Keratinocyte (primary cell): ENCODE data around the gene SRL. TPM values are rescaled to one million over a fixed set of nuclear protein-coding genes. Genes with fewer than 3 reads are reported as not detected.

Experiments
- DNase-seq: peaks from one replicate; pipeline ENCODE4 v3.0.0-alpha.2; 2011; ENCODE audit warnings: low read depth, missing footprints, low spot score
- FAIRE-seq: peaks from 2 replicates; lab custom pipeline; 2011; peaks lifted over from hg19 to GRCh38; lab: Jason Lieb, UNC
- H2AFZ ChIP-seq: 2 replicates; pipeline ENCODE4 v1.6.0; 2012; ENCODE audit warnings: low read length, control low read depth, inconsistent platforms; ENCODE audit not compliant: control insufficient read depth
- H3K27ac ChIP-seq: 2 replicates; pipeline ENCODE4 v1.5.1; 2011; ENCODE audit warnings: low read length; ENCODE audit not compliant: control insufficient read depth, insufficient read depth
- H3K27me3 ChIP-seq: 3 replicates; pipeline ENCODE4 v1.6.0; 2011; ENCODE audit warnings: low read length; ENCODE audit not compliant: control insufficient read depth, insufficient read depth; ENCODE audit errors: extremely low read depth
- H3K36me3 ChIP-seq, 2 experiments: 2 replicates in 1 of 2; 3 replicates in 1 of 2; pipeline ENCODE4 v1.5.1; 2011; ENCODE audit warnings: low read length in 2 of 2, mild to moderate bottlenecking in 1 of 2; ENCODE audit not compliant: control insufficient read depth in 2 of 2, insufficient read depth in 2 of 2; ENCODE audit errors: extremely low read depth in 1 of 2
- H3K4me1 ChIP-seq: 3 replicates; pipeline ENCODE4 v1.5.1; 2011; ENCODE audit warnings: low read length; ENCODE audit not compliant: control insufficient read depth, insufficient read depth; ENCODE audit errors: extremely low read depth
- H3K4me2 ChIP-seq: 3 replicates; pipeline ENCODE4 v1.6.0; 2011; ENCODE audit warnings: low read depth, low read length; ENCODE audit not compliant: control insufficient read depth, insufficient read depth; ENCODE audit errors: extremely low read depth
- H3K4me3 ChIP-seq, 3 experiments: fragments of 200-600 bp in 1 of 3; sonication (generic) in 1 of 3; 2 replicates in 2 of 3; 3 replicates in 1 of 3; pipeline ENCODE4 v1.5.1; 2011 to 2016; ENCODE audit warnings: low read length in 3 of 3, mild to moderate bottlenecking in 3 of 3, control low read depth in 2 of 3, inconsistent platforms in 1 of 3, low read depth in 1 of 3, mixed read lengths in 1 of 3, mixed run types in 1 of 3, moderate library complexity in 1 of 3; ENCODE audit not compliant: control insufficient read depth in 2 of 3, insufficient read depth in 2 of 3; ENCODE audit errors: extremely low read depth in 1 of 3
- H3K79me2 ChIP-seq: 2 replicates; pipeline ENCODE4 v1.6.0; 2012; ENCODE audit warnings: low read length; ENCODE audit not compliant: control insufficient read depth, insufficient read depth
- H3K9ac ChIP-seq: 3 replicates; pipeline ENCODE4 v1.6.0; 2011; ENCODE audit warnings: low read length; ENCODE audit not compliant: control insufficient read depth, insufficient read depth; ENCODE audit errors: extremely low read depth
- H3K9me1 ChIP-seq: 3 replicates; pipeline ENCODE4 v1.6.0; 2011; ENCODE audit warnings: low read length; ENCODE audit not compliant: control insufficient read depth, insufficient read depth; ENCODE audit errors: extremely low read depth
- H3K9me3 ChIP-seq: 2 replicates; pipeline ENCODE4 v1.5.1; 2012; ENCODE audit warnings: low read depth, low read length; ENCODE audit not compliant: control insufficient read depth
- H4K20me1 ChIP-seq: 3 replicates; pipeline ENCODE4 v1.6.0; 2011; ENCODE audit warnings: low read length; ENCODE audit not compliant: control insufficient read depth, insufficient read depth; ENCODE audit errors: extremely low read depth
- CTCF ChIP-seq, 3 experiments: IDR thresholded peaks in 1 of 3; conservative IDR thresholded peaks in 1 of 3; optimal IDR thresholded peaks in 1 of 3; 2 replicates in 2 of 3; 3 replicates in 1 of 3; pipeline versions ENCODE3 to v1.5.1; 2011; ENCODE audit warnings: low read length in 3 of 3, mild to moderate bottlenecking in 3 of 3, moderate library complexity in 2 of 3, control low read depth in 1 of 3, inconsistent platforms in 1 of 3; ENCODE audit not compliant: insufficient read depth in 2 of 3; ENCODE audit errors: extremely low read depth in 1 of 3
- EZH2 ChIP-seq: IDR thresholded peaks from one replicate; pipeline ENCODE4 v1.6.1; 2012; ENCODE audit warnings: inconsistent platforms, mild to moderate bottlenecking, low read length, moderate library complexity
- dilution Hi-C: fragments of 300-500 bp; cut with MboI; formaldehyde crosslinking; loops from one replicate; pipeline ENCODE4 v1.7.0; 2020; ENCODE audit warnings: low sequenced_read_pairs; ENCODE audit not compliant: extremely low pct_ligation_motif_present
- polyA plus RNA-seq, 5 experiments: library from polyadenylated mRNA; depleted of rRNA in 3 of 5; stranded (reverse) in 3 of 5; stranded (forward) in 1 of 5; unstranded in 1 of 5; fragments of >200 nt; gene quantifications; 1 replicate in 1 of 5; 2 replicates in 3 of 5; 3 replicates in 1 of 5; pipeline versions ENCODE4 v1.2.1 to v1.2.3, GENCODE V29; 2011 to 2012; ENCODE audit warnings: missing spikeins in 2 of 5, low read depth in 1 of 5, low replicate concordance in 1 of 5

Gene SRL
- polyA plus RNA-seq, 1 donor (not counting 4 experiments of a cell fraction or from before 2014, with no cell fraction given): not detected

- no peak for FAIRE-seq
- H3K9ac ChIP-seq: no peak overlapping the region
- DNase-seq: no peak
- H3K36me3 ChIP-seq: no peaks in the 10 kb centered on the region
- no peak overlapping the region for H3K4me2 ChIP-seq
- H3K79me2 ChIP-seq: no peaks in the 10 kb centered on the region
- H4K20me1 ChIP-seq: no peaks in the 10 kb centered on the region
- H3K27ac ChIP-seq: no peak overlapping the region
- H3K4me1 ChIP-seq: no peaks in the 10 kb centered on the region
- no peak overlapping the region for H2AFZ ChIP-seq
- no peaks in the 10 kb centered on the region for H3K9me1 ChIP-seq
- H3K9me3 ChIP-seq: no peaks in the 10 kb centered on the region
- dilution Hi-C loops: no loop called here
- no peaks in the 10 kb centered on the region for H3K27me3 ChIP-seq
- TF ChIP-seq CTCF (optimal IDR thresholded peaks at IDR 0.05 in 1 of 3, IDR thresholded peaks at IDR 0.05 in 1 of 3, conservative IDR thresholded peaks at IDR 0.05 in 1 of 3; ENCODE audit: extremely low read depth in 1 of 3, insufficient read depth in 2 of 3, low read length in 3 of 3) (no peak), EZH2 (no peak)
- no peak overlapping the region for H3K4me3 ChIP-seq
Observed at GRCh38 chr16:4244254-4245076, 2.6 kb upstream of the SRL start.

- H3K4me1 ChIP-seq: no peaks in the 10 kb centered on the region
- no peaks in the 10 kb centered on the region for H3K36me3 ChIP-seq
- no peak overlapping the region for H3K4me2 ChIP-seq
- H3K27me3 ChIP-seq: peaks cover 5% of the 10 kb centered on the region
- no peak overlapping the region for H3K9ac ChIP-seq
- no peaks in the 10 kb centered on the region for H4K20me1 ChIP-seq
- dilution Hi-C loops: no loop called here
- FAIRE-seq (no peak), DNase-seq (no peak)
- H3K79me2 ChIP-seq: no peaks in the 10 kb centered on the region
- H3K9me3 ChIP-seq: no peaks in the 10 kb centered on the region
- TF ChIP-seq CTCF (optimal IDR thresholded peaks at IDR 0.05 in 1 of 3, IDR thresholded peaks at IDR 0.05 in 1 of 3, conservative IDR thresholded peaks at IDR 0.05 in 1 of 3; ENCODE audit: extremely low read depth in 1 of 3, insufficient read depth in 2 of 3, low read length in 3 of 3) (no peak), EZH2 (no peak)
- no peak overlapping the region for H2AFZ ChIP-seq
- H3K27ac ChIP-seq: no peak overlapping the region
- no peak overlapping the region for H3K4me3 ChIP-seq
- H3K9me1 ChIP-seq: no peaks in the 10 kb centered on the region
Observed at GRCh38 chr16:4241258-4241927, 487 bp downstream of the SRL start.
